SIG-M5 treated with dmso at 0.1 percent for 504 hours (cell line): Measurements from ENCODE around the gene BPIFB6.

Experiments used
- DNase-seq: peaks from one replicate; lab custom pipeline; 2025; ENCODE audit not compliant: unreplicated experiment; lab: John Stamatoyannopoulos, UW

The BPIFB6 gene

GRCh38 chr20:33082546-33082945 is 51.1 kb downstream of the BPIFB6 start:
- no peak for DNase-seq

GRCh38 chr20:33083544-33084340 is 52.3 kb downstream of the BPIFB6 start:
- no peak for DNase-seq

GRCh38 chr20:33084722-33085121 is 53.3 kb downstream of the BPIFB6 start:
- no peak for DNase-seq

- DNase-seq, result no peak
Observed at GRCh38 chr20:33086052-33086722, 54.7 kb downstream of the BPIFB6 start.

GRCh38 chr20:33091147-33091546 is 59.7 kb downstream of the BPIFB6 start:
- DNase-seq, result no peak

- no peak for DNase-seq
Observed at GRCh38 chr20:33091693-33092092, 60.2 kb downstream of the BPIFB6 start.

GRCh38 chr20:33092361-33092760 is 60.9 kb downstream of the BPIFB6 start:
- no peak for DNase-seq

- DNase-seq, result no peak
Observed at GRCh38 chr20:33093074-33093473, 61.6 kb downstream of the BPIFB6 start.

- DNase-seq, result no peak
Observed at GRCh38 chr20:33093582-33093981, 62.1 kb downstream of the BPIFB6 start.
